Measurements from ENCODE around the gene NR1I3.
A peak's percentile ranks its signal among the peaks of the same experiment; 100 is the strongest.
"Not testable (repeated sequence)": the region's sequence is repeated elsewhere in the genome, so short reads cannot be mapped to it uniquely, and the experiment has no call there.

NR1I3 gene

GRCh38 chr1:161260376-161261260, 22.6 kb upstream of the NR1I3 start:
- DNase-seq (ENCODE audit: low read depth, low spot score): no peak
- no peak overlapping the region for H3K4me3 ChIP-seq (ENCODE audit: low read depth, low read length)
- TF ChIP-seq CTCF (IDR thresholded peaks at IDR 0.05; ENCODE audit: low read depth, low read length): no peak
- in situ Hi-C loops (cut with HindIII; ENCODE audit: low sequenced_read_pairs): no loop called here

- no peak overlapping the region for H3K4me3 ChIP-seq (ENCODE audit: low read depth, low read length)
- in situ Hi-C loops (cut with HindIII; ENCODE audit: low sequenced_read_pairs): no loop called here
- no peak for TF ChIP-seq CTCF (IDR thresholded peaks at IDR 0.05; ENCODE audit: low read depth, low read length)
- DNase-seq (ENCODE audit: low read depth, low spot score): no peak
Observed at GRCh38 chr1:161259765-161260164, 21.8 kb upstream of the NR1I3 start.

- H3K4me3 ChIP-seq (ENCODE audit: low read depth, low read length): no peak overlapping the region
- in situ Hi-C loops (cut with HindIII; ENCODE audit: low sequenced_read_pairs): no loop called here
- TF ChIP-seq CTCF (IDR thresholded peaks at IDR 0.05; ENCODE audit: low read depth, low read length): no peak
- DNase-seq (ENCODE audit: low read depth, low spot score): no peak
Observed at GRCh38 chr1:161259345-161259702, 21.3 kb upstream of the NR1I3 start.

GRCh38 chr1:161258439-161259344, 20.7 kb upstream of the NR1I3 start, which contains the start of gene PCP4L1:
PCP4L1 (plus strand) TSS chr1:161258745; CDS start chr1:161258975, 230 bp downstream.
- peak within 1 kb of the TSS; percentile 35 for H3K4me3 ChIP-seq (ENCODE audit: low read depth, low read length)
- peak; percentile 37 for DNase-seq (ENCODE audit: low read depth, low spot score)
- TF ChIP-seq CTCF (IDR thresholded peaks at IDR 0.05; ENCODE audit: low read depth, low read length): no peak
- in situ Hi-C loops (cut with HindIII; ENCODE audit: low sequenced_read_pairs): no loop called here

GRCh38 chr1:161257109-161257508, 19.1 kb upstream of the NR1I3 start:
- in situ Hi-C loops (cut with HindIII; ENCODE audit: low sequenced_read_pairs); DNase-seq (ENCODE audit: low read depth, low spot score); H3K4me3 ChIP-seq (ENCODE audit: low read depth, low read length): not testable (repeated sequence)

- DNase-seq (ENCODE audit: low read depth, low spot score); in situ Hi-C loops (cut with HindIII; ENCODE audit: low sequenced_read_pairs); H3K4me3 ChIP-seq (ENCODE audit: low read depth, low read length): not testable (repeated sequence)
Observed at GRCh38 chr1:161255955-161256520, 18.0 kb upstream of the NR1I3 start.

GRCh38 chr1:161255302-161255701, 17.3 kb upstream of the NR1I3 start:
- in situ Hi-C loops (cut with HindIII; ENCODE audit: low sequenced_read_pairs); DNase-seq (ENCODE audit: low read depth, low spot score); H3K4me3 ChIP-seq (ENCODE audit: low read depth, low read length): not testable (repeated sequence)
